ENCODE measurements around the gene MRPS22.
"Not testable (repeated sequence)": the region's sequence is repeated elsewhere in the genome, so short reads cannot be mapped to it uniquely, and the experiment has no call there.

Gene MRPS22

GRCh38 chr3:139388821-139389551, 45.2 kb downstream of the MRPS22 start:
- no peak for DNase-seq (ENCODE audit: insufficient read length, low spot score)

GRCh38 chr3:139389552-139390368, 45.9 kb downstream of the MRPS22 start, which contains the start of gene COPB2:
Gene COPB2 (minus strand): TSS chr3:139389647. CDS start chr3:139389550, 97 bp downstream.
- DNase-seq (ENCODE audit: insufficient read length, low spot score) (peak; percentile 77), FAIRE-seq (peak; percentile 95)

More at GRCh38 chr3:139388821-139389551, 45.2 kb downstream of the MRPS22 start:
- no peak for FAIRE-seq

GRCh38 chr3:139394116-139394515, 50.3 kb downstream of the MRPS22 start:
- DNase-seq (ENCODE audit: insufficient read length, low spot score) (no peak), FAIRE-seq (no peak)

- FAIRE-seq (no peak), DNase-seq (ENCODE audit: insufficient read length, low spot score) (no peak)
Observed at GRCh38 chr3:139396707-139397106, 52.9 kb downstream of the MRPS22 start.

GRCh38 chr3:139401155-139401554, 57.3 kb downstream of the MRPS22 start:
- not testable (repeated sequence) for DNase-seq (ENCODE audit: insufficient read length, low spot score); FAIRE-seq

Measured in GM19239 (cell line).